ENCODE data around the gene PPFIA1.

GRCh38 chr11:70242885-70243284, 27.6 kb upstream of the PPFIA1 start:
- no peak for TF ChIP-seq HMG20B (CRISPR knock-in tag; conservative IDR thresholded peaks at IDR 0.05)
- TF ChIP-seq SP1 (IDR thresholded peaks at IDR 0.05) = no peak
- TF ChIP-seq SP1 (CRISPR knock-in tag; IDR thresholded peaks at IDR 0.05) = no peak
- TF ChIP-seq, protein P1, sequence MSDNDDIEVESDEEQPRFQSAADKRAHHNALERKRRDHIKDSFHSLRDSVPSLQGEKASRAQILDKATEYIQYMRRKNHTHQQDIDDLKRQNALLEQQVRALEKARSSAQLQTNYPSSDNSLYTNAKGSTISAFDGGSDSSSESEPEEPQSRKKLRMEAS (IDR thresholded peaks at IDR 0.05) = no peak
- TF ChIP-seq HNF4A (CRISPR knock-in tag; IDR thresholded peaks at IDR 0.05) = no peak
- TF ChIP-seq SMAD9 (CRISPR knock-in tag; IDR thresholded peaks at IDR 0.05) = no peak
- TF ChIP-seq ZZZ3 (CRISPR knock-in tag; IDR thresholded peaks at IDR 0.05; ENCODE audit: borderline replicate concordance) = no peak
- TF ChIP-seq, protein P2, sequence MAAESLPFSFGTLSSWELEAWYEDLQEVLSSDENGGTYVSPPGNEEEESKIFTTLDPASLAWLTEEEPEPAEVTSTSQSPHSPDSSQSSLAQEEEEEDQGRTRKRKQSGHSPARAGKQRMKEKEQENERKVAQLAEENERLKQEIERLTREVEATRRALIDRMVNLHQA (CRISPR knock-in tag; IDR thresholded peaks at IDR 0.05) = no peak
- no peak for TF ChIP-seq PHF5A (CRISPR knock-in tag; IDR thresholded peaks at IDR 0.05; ENCODE audit: low read depth, unreplicated experiment)
- no peak for TF ChIP-seq NCOA5 (CRISPR knock-in tag; IDR thresholded peaks at IDR 0.05)
- TF ChIP-seq ZNF33A (CRISPR knock-in tag; IDR thresholded peaks at IDR 0.05; ENCODE audit: borderline replicate concordance) = no peak
- TF ChIP-seq MXI1 (IDR thresholded peaks at IDR 0.05; ENCODE audit: borderline replicate concordance, low read depth, low read length) = no peak
- TF ChIP-seq SATB2 (CRISPR knock-in tag; IDR thresholded peaks at IDR 0.05) = no peak

Data from HepG2 (cell line).